ENCODE results near the gene LMTK3. TPM values are rescaled to one million over a fixed set of nuclear protein-coding genes. Genes with fewer than 3 reads are reported as not detected.
A peak's percentile ranks its signal among the peaks of the same experiment; 100 is the strongest.

Gene LMTK3
- total RNA-seq, 1 donor from 2014 or later: 0.67 TPM

GRCh38 chr19:48483301-48483700 is 28.3 kb downstream of the LMTK3 start:
- Mint-ChIP-seq H3K36me3 (ENCODE audit: low read depth) (peaks cover 9% of the 10 kb centered on the region), H3K4me1 (ENCODE audit: low read depth) (peaks cover 41% of the 10 kb centered on the region), H3K9me3 (ENCODE audit: low read depth) (no peaks in the 10 kb centered on the region), H3K4me3 (ENCODE audit: unreplicated experiment) (no peak overlapping the region), H3K27ac (ENCODE audit: unreplicated experiment) (no peak overlapping the region), H3K27me3 (ENCODE audit: low read depth) (no peaks in the 10 kb centered on the region)
- no peak for DNase-seq (ENCODE audit: low spot score)
- TF ChIP-seq, protein P1, sequence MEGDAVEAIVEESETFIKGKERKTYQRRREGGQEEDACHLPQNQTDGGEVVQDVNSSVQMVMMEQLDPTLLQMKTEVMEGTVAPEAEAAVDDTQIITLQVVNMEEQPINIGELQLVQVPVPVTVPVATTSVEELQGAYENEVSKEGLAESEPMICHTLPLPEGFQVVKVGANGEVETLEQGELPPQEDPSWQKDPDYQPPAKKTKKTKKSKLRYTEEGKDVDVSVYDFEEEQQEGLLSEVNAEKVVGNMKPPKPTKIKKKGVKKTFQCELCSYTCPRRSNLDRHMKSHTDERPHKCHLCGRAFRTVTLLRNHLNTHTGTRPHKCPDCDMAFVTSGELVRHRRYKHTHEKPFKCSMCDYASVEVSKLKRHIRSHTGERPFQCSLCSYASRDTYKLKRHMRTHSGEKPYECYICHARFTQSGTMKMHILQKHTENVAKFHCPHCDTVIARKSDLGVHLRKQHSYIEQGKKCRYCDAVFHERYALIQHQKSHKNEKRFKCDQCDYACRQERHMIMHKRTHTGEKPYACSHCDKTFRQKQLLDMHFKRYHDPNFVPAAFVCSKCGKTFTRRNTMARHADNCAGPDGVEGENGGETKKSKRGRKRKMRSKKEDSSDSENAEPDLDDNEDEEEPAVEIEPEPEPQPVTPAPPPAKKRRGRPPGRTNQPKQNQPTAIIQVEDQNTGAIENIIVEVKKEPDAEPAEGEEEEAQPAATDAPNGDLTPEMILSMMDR (IDR thresholded peaks at IDR 0.05): no peak

DNA sequence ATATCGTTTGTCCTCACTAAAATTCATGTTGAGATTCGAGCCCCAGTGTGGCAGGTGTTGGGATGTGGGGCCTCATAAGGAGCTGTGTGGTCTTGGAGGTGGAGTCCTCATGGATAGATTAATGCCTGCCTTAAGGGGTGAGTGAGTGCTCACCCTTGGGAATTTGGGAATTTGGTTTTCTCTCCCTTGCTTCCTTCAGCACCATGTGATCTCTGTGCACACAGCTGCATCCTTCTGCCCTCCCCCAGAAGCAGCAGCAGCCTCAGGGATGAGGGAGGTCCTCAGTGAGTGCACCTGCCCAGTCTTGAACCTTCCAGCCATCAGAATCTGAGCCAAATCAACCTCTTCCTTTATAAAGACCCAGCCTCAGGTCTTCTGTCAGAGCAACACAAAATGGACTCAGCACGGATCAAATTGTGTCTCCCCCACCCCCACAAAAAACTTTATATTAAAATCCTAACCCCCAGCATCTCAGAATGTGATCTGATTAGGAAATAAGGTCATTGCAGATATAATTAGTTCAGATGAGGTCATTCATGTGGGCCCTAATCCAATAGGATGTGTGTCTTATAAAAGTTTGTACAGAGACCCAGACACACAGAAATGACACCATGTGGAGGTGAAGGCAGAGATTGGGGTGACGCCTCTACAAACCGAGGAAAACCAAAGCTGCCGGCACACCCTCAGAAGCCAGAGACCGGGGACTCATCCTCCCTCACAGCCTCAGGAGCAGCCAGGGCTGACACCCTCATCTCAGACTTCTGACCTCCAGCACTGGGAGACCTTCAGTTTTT is 29.6 kb downstream of the LMTK3 start:
- H3K27ac Mint-ChIP-seq (ENCODE audit: unreplicated experiment): peak overlapping the region; percentile 57

DNA sequence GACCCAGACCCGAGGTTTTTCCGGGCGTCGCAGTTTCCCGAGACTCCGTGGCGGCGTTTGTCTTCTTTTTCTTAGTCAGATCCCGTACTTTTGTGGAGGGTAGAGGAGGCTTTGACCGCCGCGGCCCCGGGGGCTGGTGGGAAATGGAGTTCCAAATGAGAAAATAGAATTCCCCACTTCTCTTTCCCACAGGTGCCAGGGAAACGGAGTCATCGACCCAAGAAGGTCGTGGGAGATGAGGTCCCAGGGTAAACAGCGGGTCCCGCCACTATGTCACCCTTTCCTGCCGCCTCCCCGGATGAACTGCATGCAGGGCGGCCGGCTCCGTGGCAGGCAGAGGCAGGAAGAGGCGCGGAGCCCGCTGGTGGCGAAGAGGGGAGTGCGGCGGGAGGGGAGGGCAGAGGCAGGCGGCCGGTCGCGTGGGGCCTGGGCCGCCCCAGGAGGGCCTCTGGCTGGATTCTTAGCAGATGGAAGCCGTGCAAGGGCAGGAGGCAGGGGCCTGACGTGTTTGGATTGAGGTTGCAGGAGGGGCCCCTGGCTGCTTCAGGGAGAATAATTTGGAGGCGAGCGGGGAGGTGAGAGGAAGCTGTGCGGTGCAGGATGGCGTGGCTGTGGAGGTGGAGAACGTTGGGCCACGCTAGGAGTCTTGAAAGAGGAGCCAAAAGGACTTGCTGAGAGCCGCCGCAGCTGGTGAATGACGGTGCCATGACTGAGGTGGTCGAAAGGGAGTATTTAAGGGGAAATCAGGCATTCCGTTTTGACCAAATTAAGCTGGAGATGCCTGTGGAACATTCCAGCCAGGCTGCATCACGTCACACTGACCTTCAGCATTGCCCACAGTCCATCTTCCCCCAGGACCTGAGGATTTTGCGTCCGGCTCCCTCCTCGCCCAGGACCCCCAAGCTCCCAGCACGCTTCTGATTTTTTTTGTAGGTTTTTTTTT is 30.8 kb downstream of the LMTK3 start:
- no peak for DNase-seq (ENCODE audit: low spot score)
- H3K27ac Mint-ChIP-seq (ENCODE audit: unreplicated experiment): peak overlapping the region; percentile 51

More for the DNA sequence above, 29.6 kb downstream of the LMTK3 start:
- Mint-ChIP-seq H3K36me3 (ENCODE audit: low read depth) (peaks cover 9% of the 10 kb centered on the region), H3K9me3 (ENCODE audit: low read depth) (no peaks in the 10 kb centered on the region), H3K27me3 (ENCODE audit: low read depth) (no peaks in the 10 kb centered on the region), H3K4me3 (ENCODE audit: unreplicated experiment) (no peak overlapping the region), H3K4me1 (ENCODE audit: low read depth) (peaks cover 30% of the 10 kb centered on the region)
- no peak for DNase-seq (ENCODE audit: low spot score)
- TF ChIP-seq, protein P1 (IDR thresholded peaks at IDR 0.05): no peak

DNA sequence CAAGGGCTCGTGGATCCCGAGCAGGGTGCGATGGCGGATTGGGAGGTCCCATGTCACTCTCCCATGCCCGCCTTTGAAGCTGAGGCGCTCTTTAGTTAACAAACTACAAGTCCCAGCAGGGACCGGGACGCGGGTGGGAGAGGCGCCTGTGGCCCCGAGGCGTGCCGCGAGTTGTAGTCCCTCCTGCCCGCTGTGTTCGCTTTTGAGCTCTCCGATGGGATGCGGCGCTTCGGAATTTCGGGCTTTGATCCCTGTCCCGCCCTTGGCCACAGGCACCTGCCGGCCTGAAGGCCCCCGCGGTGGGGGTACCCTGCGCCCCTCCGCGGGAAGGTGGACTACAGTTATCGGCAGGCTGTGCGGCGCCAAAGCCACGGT is 31.5 kb downstream of the LMTK3 start:
- H3K9me3 Mint-ChIP-seq (ENCODE audit: low read depth): no peaks in the 10 kb centered on the region
- TF ChIP-seq, protein P1 (IDR thresholded peaks at IDR 0.05): no peak
- H3K27ac Mint-ChIP-seq (ENCODE audit: unreplicated experiment): no peak overlapping the region
- no peak overlapping the region for H3K4me3 Mint-ChIP-seq (ENCODE audit: unreplicated experiment)
- H3K4me1 Mint-ChIP-seq (ENCODE audit: low read depth): peaks cover 25% of the 10 kb centered on the region
- H3K27me3 Mint-ChIP-seq (ENCODE audit: low read depth): no peaks in the 10 kb centered on the region
- no peak for DNase-seq (ENCODE audit: low spot score)
- H3K36me3 Mint-ChIP-seq (ENCODE audit: low read depth): peaks cover 16% of the 10 kb centered on the region

More for the DNA sequence above, 30.8 kb downstream of the LMTK3 start:
- Mint-ChIP-seq H3K4me1 (ENCODE audit: low read depth) (peaks cover 25% of the 10 kb centered on the region), H3K9me3 (ENCODE audit: low read depth) (no peaks in the 10 kb centered on the region), H3K36me3 (ENCODE audit: low read depth) (peaks cover 11% of the 10 kb centered on the region), H3K4me3 (ENCODE audit: unreplicated experiment) (no peak overlapping the region), H3K27me3 (ENCODE audit: low read depth) (no peaks in the 10 kb centered on the region)
- TF ChIP-seq, protein P1 (IDR thresholded peaks at IDR 0.05): no peak

DNA sequence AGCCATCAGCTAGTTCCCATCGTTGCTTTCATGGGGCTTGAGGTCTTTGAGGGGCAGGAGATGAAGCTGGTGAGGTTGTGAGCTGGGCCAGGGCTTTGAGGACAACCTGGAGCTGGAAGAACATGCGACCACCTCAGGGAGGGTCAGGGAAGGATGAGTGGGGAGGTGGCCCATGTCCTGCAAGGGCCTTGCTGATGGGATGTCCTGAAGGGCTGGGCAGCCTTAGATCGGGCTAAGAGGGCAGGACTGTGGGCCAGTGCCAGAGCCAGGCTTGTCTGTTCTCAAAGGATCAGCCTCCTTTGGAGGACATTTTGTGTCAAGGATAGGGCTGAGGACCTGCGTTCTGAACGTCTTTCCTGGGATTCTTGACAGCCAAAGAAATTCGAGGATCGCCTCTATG is 31.9 kb downstream of the LMTK3 start:
- TF ChIP-seq, protein P1 (IDR thresholded peaks at IDR 0.05): no peak
- H3K27me3 Mint-ChIP-seq (ENCODE audit: low read depth): no peaks in the 10 kb centered on the region
- DNase-seq (ENCODE audit: low spot score): no peak
- no peak overlapping the region for H3K4me3 Mint-ChIP-seq (ENCODE audit: unreplicated experiment)
- no peak overlapping the region for H3K27ac Mint-ChIP-seq (ENCODE audit: unreplicated experiment)
- H3K4me1 Mint-ChIP-seq (ENCODE audit: low read depth): peaks cover 25% of the 10 kb centered on the region
- H3K36me3 Mint-ChIP-seq (ENCODE audit: low read depth): peaks cover 18% of the 10 kb centered on the region
- no peaks in the 10 kb centered on the region for H3K9me3 Mint-ChIP-seq (ENCODE audit: low read depth)

Data from chondrocyte (in vitro differentiated cells).